ENCODE measurements around the gene IGFL2.
"Not testable (repeated sequence)": the region's sequence is repeated elsewhere in the genome, so short reads cannot be mapped to it uniquely, and the experiment has no call there.

IGFL2 gene

DNA sequence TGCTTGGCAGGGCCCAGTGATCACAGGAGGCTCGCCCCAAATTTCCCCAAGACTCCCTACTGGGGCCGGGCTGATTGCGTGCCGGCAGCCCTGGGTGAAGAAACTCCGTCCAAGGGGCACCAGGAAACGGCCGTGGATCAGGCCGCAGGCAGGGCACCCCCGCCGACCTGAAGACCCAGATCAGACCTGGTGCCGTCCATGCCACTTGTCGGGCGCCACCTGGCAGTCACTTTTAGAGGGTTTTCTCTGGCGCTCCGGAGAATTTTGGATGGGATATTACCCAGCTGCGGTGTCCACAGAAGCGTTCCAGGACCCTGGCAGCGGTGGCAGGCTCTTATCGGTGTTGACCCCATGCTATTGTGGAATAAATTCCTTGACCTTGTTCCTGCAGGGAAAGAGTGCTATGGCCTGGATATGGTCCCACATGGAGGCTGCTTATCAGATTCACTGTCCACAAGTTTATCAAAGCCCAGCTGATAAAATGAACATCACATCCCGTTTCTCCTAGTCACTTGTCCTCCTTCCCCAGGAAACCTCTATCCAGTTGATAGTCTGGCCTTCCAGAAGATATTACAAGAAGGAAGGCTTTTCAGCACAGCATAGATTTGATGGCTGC is 38.2 kb downstream of the IGFL2 start:
- peaks cover 0 to 5% of the 10 kb centered on the region in 2 donors for H3K4me1 Mint-ChIP-seq (ENCODE audit: low read depth in 2 of 2)
- H3K27me3 Mint-ChIP-seq: peaks cover 55 to 74% of the 10 kb centered on the region in 2 donors
- no peaks in the 10 kb centered on the region for H3K9me3 Mint-ChIP-seq
- H3K36me3 Mint-ChIP-seq (ENCODE audit: insufficient read depth): no peaks in the 10 kb centered on the region
- ATAC-seq (replicated peaks) (no peak), DNase-seq (no peak)
- no peak overlapping the region for H3K27ac Mint-ChIP-seq
- H3K4me3 Mint-ChIP-seq: no peak overlapping the region

- H3K27me3 Mint-ChIP-seq: peaks cover 60 to 79% of the 10 kb centered on the region in 2 donors
- no peak overlapping the region for H3K4me3 Mint-ChIP-seq
- H3K9me3 Mint-ChIP-seq: no peaks in the 10 kb centered on the region
- H3K36me3 Mint-ChIP-seq (ENCODE audit: insufficient read depth): no peaks in the 10 kb centered on the region
- H3K27ac Mint-ChIP-seq: no peak overlapping the region
- DNase-seq (no peak), ATAC-seq (replicated peaks) (no peak)
- H3K4me1 Mint-ChIP-seq (ENCODE audit: low read depth in 2 of 2): peaks cover 0 to under 1% of the 10 kb centered on the region in 2 donors
Observed at GRCh38 chr19:46186717-46187101, 38.7 kb downstream of the IGFL2 start.

DNA sequence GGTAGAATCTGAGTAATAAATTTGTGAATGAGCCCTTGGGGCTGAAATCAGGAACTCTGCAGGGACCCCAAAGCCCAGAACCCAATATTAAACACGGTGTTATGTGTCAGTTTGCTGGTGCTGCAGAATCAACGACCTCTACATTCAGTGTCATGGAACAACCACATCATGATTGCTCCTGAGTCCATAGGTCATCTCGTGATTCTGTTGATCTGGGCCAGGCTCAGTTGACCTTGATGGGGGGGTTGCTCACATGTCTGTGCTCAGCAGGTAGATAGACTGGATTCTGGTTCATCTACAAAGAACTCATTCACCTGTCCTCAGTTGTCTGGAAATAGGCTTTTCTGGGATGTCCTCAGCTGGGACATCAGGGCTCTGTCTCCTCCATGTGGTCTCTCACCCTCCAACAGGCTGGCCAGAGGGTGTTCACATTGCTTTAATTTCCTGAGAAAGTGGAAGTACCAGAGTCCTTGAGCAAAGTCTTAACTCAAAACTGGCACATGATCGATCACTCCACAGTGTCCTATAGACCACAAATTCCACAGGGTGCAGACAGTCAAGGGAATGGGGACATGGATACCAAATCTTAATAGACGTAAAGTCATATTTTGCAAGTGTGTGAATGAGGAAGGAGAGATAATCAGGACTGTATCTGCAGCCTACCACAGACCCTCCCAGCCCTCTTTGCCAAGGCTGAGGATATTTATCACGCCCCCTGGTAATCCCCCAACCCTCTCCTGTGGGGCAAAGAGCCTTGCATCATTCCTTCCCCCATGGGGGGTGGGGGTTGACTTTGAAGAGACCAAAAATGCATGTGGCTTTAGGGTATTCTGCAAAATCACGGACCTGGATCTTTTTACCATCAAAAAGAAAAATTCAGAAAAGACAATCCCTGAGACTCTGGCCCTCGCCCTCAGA is 42.2 kb downstream of the IGFL2 start:
- DNase-seq (no peak), ATAC-seq (replicated peaks) (no peak)
- Mint-ChIP-seq H3K27me3 (peaks cover 68 to 79% of the 10 kb centered on the region in 2 donors), H3K4me1 (ENCODE audit: low read depth in 2 of 2) (no peaks in the 10 kb centered on the region), H3K27ac (no peak overlapping the region), H3K4me3 (no peak overlapping the region), H3K9me3 (no peaks in the 10 kb centered on the region), H3K36me3 (ENCODE audit: insufficient read depth) (no peaks in the 10 kb centered on the region)

GRCh38 chr19:46191356-46191755 is 43.3 kb downstream of the IGFL2 start:
- H3K36me3 Mint-ChIP-seq (ENCODE audit: insufficient read depth): no peaks in the 10 kb centered on the region
- no peak for ATAC-seq (replicated peaks)
- no peaks in the 10 kb centered on the region for H3K4me1 Mint-ChIP-seq (ENCODE audit: low read depth in 2 of 2)
- H3K27ac Mint-ChIP-seq: no peak overlapping the region
- H3K4me3 Mint-ChIP-seq: no peak overlapping the region
- DNase-seq: no peak
- no peaks in the 10 kb centered on the region for H3K9me3 Mint-ChIP-seq
- peaks cover 73 to 79% of the 10 kb centered on the region in 2 donors for H3K27me3 Mint-ChIP-seq

DNA sequence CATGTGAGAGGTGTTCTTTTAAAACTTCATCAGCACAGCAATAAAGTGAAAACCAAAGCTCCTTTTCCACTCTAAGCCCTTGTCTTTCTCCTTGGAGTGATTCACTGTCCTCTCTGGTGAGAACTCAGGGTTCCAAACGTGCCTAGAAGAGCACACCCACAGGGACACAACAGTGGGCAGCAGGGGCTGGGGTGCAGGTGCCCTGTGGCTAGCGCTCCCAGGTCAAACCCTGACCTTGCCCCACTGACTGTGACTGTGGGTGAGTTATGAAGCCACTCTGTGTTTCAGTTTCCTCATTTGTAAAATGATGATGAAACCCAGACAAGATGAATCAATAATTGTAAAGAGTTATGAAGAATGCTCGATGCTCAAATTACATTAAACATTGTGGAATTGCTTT is 43.9 kb downstream of the IGFL2 start:
- DNase-seq (no peak), ATAC-seq (replicated peaks) (no peak)
- Mint-ChIP-seq H3K9me3 (no peaks in the 10 kb centered on the region), H3K27ac (no peak overlapping the region), H3K27me3 (peaks cover 79 to 81% of the 10 kb centered on the region in 2 donors), H3K4me3 (no peak overlapping the region), H3K36me3 (ENCODE audit: insufficient read depth) (no peaks in the 10 kb centered on the region), H3K4me1 (ENCODE audit: low read depth in 2 of 2) (peaks cover 0 to 3% of the 10 kb centered on the region in 2 donors)

DNA sequence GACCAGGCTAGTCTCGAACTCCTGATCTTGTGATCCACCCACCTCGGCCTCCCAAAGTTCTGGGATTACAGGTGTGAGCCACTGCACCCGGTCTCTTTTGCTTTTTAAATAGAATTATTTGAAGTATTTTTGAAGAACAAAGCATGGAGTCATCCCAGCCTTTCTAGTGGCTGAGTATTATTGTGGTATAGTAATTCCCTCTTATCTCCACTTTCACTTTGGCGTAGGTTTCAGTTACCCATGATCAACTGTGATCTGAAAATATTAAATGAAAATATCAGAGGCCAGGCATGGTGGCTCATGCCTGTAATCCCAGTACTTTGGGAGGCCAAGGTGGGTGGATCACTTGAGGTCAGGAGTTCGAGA is 44.6 kb downstream of the IGFL2 start:
- H3K27me3 Mint-ChIP-seq: peaks cover 85 to 87% of the 10 kb centered on the region in 2 donors

GRCh38 chr19:46192992-46193650 is 45.1 kb downstream of the IGFL2 start:
- Mint-ChIP-seq H3K36me3 (ENCODE audit: insufficient read depth) (no peaks in the 10 kb centered on the region), H3K9me3 (no peaks in the 10 kb centered on the region), H3K4me1 (ENCODE audit: low read depth in 2 of 2) (peaks cover 0 to 3% of the 10 kb centered on the region in 2 donors), H3K27me3 (peaks cover 87 to 88% of the 10 kb centered on the region in 2 donors), H3K27ac (no peak overlapping the region), H3K4me3 (no peak overlapping the region)
- DNase-seq (no peak), ATAC-seq (replicated peaks) (no peak)

More for the DNA sequence above, 44.6 kb downstream of the IGFL2 start:
- DNase-seq; H3K4me3 Mint-ChIP-seq; H3K4me1 Mint-ChIP-seq (ENCODE audit: low read depth in 2 of 2); H3K9me3 Mint-ChIP-seq; H3K36me3 Mint-ChIP-seq (ENCODE audit: insufficient read depth); H3K27ac Mint-ChIP-seq; ATAC-seq (replicated peaks): not testable (repeated sequence)

DNA sequence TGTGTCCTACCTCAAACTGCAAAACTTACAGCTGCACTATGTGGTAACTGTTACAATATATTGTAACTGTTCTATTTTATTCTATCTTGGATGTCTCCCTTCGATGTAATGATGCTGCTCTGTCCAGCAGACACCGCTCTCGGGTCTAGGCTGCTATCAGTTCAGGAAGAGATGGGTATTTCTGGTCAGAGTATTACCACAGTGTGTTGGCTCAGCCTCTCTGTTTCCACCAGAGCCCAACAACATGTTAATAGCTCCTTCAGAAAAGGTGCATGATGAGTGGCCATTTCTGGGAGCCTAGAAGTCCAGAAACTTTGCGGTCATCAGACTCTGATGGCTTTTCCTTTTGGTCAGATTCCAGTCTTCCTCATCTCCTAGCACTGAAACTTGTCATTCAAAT is 45.6 kb downstream of the IGFL2 start:
- ATAC-seq (replicated peaks): no peak
- no peak overlapping the region for H3K27ac Mint-ChIP-seq
- no peak overlapping the region for H3K4me3 Mint-ChIP-seq
- H3K4me1 Mint-ChIP-seq (ENCODE audit: low read depth in 2 of 2): peaks cover 0 to 3% of the 10 kb centered on the region in 2 donors
- no peaks in the 10 kb centered on the region for H3K9me3 Mint-ChIP-seq
- DNase-seq: no peak
- no peaks in the 10 kb centered on the region for H3K36me3 Mint-ChIP-seq (ENCODE audit: insufficient read depth)
- H3K27me3 Mint-ChIP-seq: peaks cover 84 to 88% of the 10 kb centered on the region in 2 donors

DNA sequence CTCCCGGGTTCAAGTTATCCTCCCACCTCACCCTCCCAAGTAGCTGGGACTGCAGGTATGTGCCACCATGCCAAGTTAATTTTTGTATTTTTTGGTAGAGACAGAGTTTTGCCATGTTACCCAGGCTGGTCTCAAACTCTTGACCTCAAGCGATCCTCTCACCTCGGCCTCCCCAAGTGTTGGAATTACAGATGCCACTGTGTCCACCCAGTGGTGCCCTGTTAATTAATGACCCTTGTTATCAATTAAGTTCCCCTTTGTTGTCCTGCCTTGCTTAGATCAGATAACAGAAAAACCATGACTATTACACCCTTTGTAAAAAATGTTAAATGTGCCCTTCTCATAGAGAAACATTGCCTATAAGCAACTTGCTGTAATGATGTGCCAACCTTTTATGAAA is 47.1 kb downstream of the IGFL2 start:
- Mint-ChIP-seq H3K27me3 (peaks cover 76 to 79% of the 10 kb centered on the region in 2 donors), H3K36me3 (ENCODE audit: insufficient read depth) (no peaks in the 10 kb centered on the region)
- no peak for DNase-seq

DNA sequence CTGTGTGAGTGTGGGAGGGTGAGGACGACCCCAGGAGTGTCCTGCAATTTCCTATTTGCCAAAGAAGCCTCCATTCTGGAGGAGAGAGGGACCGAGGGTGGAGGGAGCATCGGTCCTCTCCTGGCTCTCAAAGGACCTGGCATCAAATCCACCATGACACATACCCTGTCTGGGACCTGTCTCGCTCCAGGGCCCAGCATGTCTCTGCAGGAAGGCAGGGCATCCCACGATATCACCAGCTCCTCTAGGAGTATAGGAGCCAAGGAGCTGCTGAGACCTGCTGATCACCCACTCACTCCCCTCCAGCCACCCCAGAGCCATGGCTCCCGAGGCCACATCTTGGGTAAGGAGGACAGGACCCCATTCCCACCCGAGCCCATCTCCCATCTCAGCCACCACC is 47.9 kb downstream of the IGFL2 start:
- not testable (repeated sequence) for DNase-seq; H3K27ac Mint-ChIP-seq; H3K4me1 Mint-ChIP-seq (ENCODE audit: low read depth in 2 of 2); ATAC-seq (replicated peaks); H3K9me3 Mint-ChIP-seq; H3K36me3 Mint-ChIP-seq (ENCODE audit: insufficient read depth); H3K4me3 Mint-ChIP-seq
- peaks cover 73 to 77% of the 10 kb centered on the region in 2 donors for H3K27me3 Mint-ChIP-seq

More for the DNA sequence above, 47.1 kb downstream of the IGFL2 start:
- Mint-ChIP-seq H3K27ac (no peak overlapping the region), H3K4me1 (ENCODE audit: low read depth in 2 of 2) (peaks cover 0 to 3% of the 10 kb centered on the region in 2 donors), H3K9me3 (no peaks in the 10 kb centered on the region), H3K4me3 (no peak overlapping the region)
- no peak for ATAC-seq (replicated peaks)

GRCh38 chr19:46196410-46197124 is 48.5 kb downstream of the IGFL2 start:
- Mint-ChIP-seq H3K9me3 (no peaks in the 10 kb centered on the region), H3K36me3 (ENCODE audit: insufficient read depth) (no peaks in the 10 kb centered on the region), H3K4me1 (ENCODE audit: low read depth in 2 of 2) (peaks cover 0 to 3% of the 10 kb centered on the region in 2 donors), H3K27me3 (peaks cover 73 to 76% of the 10 kb centered on the region in 2 donors), H3K27ac (no peak overlapping the region), H3K4me3 (no peak overlapping the region)
- DNase-seq (no peak), ATAC-seq (replicated peaks) (no peak)

DNA sequence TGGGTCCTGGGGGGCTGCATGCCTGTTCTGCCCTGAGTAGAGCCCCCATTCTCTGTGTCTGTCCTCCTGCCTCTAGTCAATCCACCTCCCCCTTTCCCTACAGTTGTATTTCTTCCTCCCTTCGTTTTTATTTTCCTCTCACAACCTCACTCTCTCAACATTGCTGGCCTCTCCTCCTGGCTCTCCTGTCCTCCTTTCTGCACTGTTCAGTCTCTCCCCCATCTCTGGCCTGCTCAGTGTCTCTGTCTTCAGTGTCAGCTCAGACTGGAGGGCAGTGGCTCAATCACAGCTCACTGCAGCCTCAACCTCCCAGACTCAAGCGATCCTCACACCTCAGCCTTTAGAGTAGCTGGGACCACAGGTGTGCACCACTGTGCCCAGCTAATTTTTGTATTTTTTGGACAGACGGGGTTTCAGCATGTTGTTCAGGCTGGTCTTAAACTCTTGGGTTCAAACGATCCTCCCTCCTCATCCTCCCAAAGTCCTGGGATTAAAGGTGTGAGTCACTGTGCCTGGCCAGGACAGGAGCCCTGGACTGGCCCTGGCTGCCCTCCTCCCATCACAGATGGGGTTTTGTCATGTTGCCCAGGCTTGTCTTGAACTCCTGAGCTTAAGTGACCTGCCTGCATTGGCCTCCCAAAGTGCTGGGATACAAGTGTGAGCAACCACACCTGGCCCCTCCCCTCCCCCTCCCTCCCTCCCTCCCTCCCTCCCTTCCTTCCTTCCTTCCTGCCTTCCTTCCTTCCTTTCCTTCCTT is 49.5 kb downstream of the IGFL2 start:
- Mint-ChIP-seq H3K36me3 (ENCODE audit: insufficient read depth) (no peaks in the 10 kb centered on the region), H3K27ac (no peak overlapping the region), H3K4me1 (ENCODE audit: low read depth in 2 of 2) (peaks cover 0 to 3% of the 10 kb centered on the region in 2 donors), H3K4me3 (no peak overlapping the region), H3K9me3 (no peaks in the 10 kb centered on the region), H3K27me3 (peaks cover 74 to 79% of the 10 kb centered on the region in 2 donors)
- no peak for ATAC-seq (replicated peaks)
- no peak for DNase-seq
